Ishikawa (cell line): ENCODE results near the gene TMEM26.

ENCODE experiments used
- CEBPB ChIP-seq: IDR thresholded peaks from 2 replicates; pipeline ENCODE4 v1.6.1; 2012
- CREB1 ChIP-seq: IDR thresholded peaks from 2 replicates; pipeline ENCODE4 v1.6.1; 2012; ENCODE audit warnings: low read depth
- EGR1 ChIP-seq: IDR thresholded peaks from 2 replicates; pipeline ENCODE4 v1.6.1; 2012
- EP300 ChIP-seq: IDR thresholded peaks from 2 replicates; pipeline ENCODE4 v1.6.1; 2012; ENCODE audit warnings: borderline replicate concordance
- FOXM1 ChIP-seq: IDR thresholded peaks from 2 replicates; pipeline ENCODE4 v1.6.1; 2012; ENCODE audit warnings: low read depth, borderline replicate concordance
- MAX ChIP-seq: IDR thresholded peaks from 2 replicates; pipeline ENCODE4 v1.6.1; 2012
- NFIC ChIP-seq: IDR thresholded peaks from 2 replicates; pipeline ENCODE4 v1.6.1; 2012
- RAD21 ChIP-seq: IDR thresholded peaks from 2 replicates; pipeline ENCODE4 v1.6.1; 2012; ENCODE audit warnings: low read depth
- TAF1 ChIP-seq: IDR thresholded peaks from 2 replicates; pipeline ENCODE4 v1.6.1; 2012; ENCODE audit warnings: low read depth, mild to moderate bottlenecking
- TCF12 ChIP-seq: IDR thresholded peaks from 2 replicates; pipeline ENCODE4 v1.6.1; 2012; ENCODE audit warnings: low read depth
- TEAD4 ChIP-seq: IDR thresholded peaks from 2 replicates; pipeline ENCODE4 v1.6.1; 2012
- YY1 ChIP-seq: IDR thresholded peaks from 2 replicates; pipeline ENCODE4 v1.6.1; 2012; ENCODE audit warnings: low read depth
- ZBTB7A ChIP-seq: IDR thresholded peaks from 2 replicates; pipeline ENCODE4 v1.6.1; 2012; ENCODE audit warnings: low read depth
- TF ChIP-seq, protein P1 (sequence below): IDR thresholded peaks from 2 replicates; pipeline ENCODE4 v1.6.1; 2012
- TF ChIP-seq, protein P2 (sequence below): IDR thresholded peaks from 2 replicates; pipeline ENCODE4 v1.6.1; 2012; ENCODE audit warnings: low read depth, mild to moderate bottlenecking

The TMEM26 gene

DNA sequence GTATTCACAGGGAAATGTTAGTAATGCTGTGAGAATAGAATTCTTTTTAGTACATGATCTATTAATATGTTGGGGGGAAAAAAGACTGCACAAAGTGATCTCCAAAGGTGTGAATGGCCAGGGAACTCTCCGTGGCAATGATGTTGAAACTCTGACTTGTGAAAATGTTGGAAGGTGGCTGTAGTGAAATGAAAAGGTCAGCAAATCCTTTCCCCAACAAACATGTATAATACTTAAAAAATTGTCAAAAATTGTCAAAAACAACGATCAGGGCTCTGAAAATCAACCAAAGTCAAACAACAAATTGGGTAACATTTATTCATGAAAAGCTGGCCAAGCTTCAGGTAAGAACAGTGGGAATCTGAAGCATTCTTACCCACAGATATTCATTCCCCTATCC, 35.5 kb downstream of the TMEM26 start:
- TF ChIP-seq CREB1 (no peak), NFIC (no peak), TAF1 (no peak), MAX (no peak), EP300 (no peak), RAD21 (no peak), YY1 (no peak), TEAD4 (no peak), ZBTB7A (no peak), EGR1 (no peak), FOXM1 (no peak), CEBPB (no peak), TCF12 (no peak)
- TF ChIP-seq, protein P1, sequence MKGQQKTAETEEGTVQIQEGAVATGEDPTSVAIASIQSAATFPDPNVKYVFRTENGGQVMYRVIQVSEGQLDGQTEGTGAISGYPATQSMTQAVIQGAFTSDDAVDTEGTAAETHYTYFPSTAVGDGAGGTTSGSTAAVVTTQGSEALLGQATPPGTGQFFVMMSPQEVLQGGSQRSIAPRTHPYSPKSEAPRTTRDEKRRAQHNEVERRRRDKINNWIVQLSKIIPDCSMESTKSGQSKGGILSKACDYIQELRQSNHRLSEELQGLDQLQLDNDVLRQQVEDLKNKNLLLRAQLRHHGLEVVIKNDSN = no peak
- TF ChIP-seq, protein P2, sequence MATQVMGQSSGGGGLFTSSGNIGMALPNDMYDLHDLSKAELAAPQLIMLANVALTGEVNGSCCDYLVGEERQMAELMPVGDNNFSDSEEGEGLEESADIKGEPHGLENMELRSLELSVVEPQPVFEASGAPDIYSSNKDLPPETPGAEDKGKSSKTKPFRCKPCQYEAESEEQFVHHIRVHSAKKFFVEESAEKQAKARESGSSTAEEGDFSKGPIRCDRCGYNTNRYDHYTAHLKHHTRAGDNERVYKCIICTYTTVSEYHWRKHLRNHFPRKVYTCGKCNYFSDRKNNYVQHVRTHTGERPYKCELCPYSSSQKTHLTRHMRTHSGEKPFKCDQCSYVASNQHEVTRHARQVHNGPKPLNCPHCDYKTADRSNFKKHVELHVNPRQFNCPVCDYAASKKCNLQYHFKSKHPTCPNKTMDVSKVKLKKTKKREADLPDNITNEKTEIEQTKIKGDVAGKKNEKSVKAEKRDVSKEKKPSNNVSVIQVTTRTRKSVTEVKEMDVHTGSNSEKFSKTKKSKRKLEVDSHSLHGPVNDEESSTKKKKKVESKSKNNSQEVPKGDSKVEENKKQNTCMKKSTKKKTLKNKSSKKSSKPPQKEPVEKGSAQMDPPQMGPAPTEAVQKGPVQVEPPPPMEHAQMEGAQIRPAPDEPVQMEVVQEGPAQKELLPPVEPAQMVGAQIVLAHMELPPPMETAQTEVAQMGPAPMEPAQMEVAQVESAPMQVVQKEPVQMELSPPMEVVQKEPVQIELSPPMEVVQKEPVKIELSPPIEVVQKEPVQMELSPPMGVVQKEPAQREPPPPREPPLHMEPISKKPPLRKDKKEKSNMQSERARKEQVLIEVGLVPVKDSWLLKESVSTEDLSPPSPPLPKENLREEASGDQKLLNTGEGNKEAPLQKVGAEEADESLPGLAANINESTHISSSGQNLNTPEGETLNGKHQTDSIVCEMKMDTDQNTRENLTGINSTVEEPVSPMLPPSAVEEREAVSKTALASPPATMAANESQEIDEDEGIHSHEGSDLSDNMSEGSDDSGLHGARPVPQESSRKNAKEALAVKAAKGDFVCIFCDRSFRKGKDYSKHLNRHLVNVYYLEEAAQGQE = no peak

DNA sequence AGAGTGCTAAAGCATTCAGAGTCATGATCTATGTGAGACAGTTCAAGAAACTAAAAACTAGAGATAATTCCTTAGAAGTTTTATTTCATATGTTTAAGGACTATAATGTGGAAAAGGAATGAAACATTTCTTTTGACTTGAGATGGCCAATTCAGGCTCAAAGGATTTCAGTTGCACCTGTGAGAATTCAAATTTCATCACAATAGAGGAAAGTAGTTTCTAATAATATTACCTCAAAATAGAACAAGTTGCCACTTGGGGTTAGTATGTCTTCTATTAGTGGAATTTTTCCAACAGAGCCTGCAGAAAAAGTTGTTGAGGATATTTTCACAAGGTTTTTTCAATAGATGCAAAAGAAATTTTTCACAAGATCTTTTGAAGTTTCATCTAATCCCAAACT, 37.4 kb downstream of the TMEM26 start:
- TF ChIP-seq RAD21 (no peak), CREB1 (no peak), MAX (no peak), TAF1 (no peak)
- TF ChIP-seq, protein P2 = no peak

- TF ChIP-seq NFIC (no peak), CREB1 (no peak), TEAD4 (no peak), TCF12 (no peak), RAD21 (no peak), TAF1 (no peak), MAX (no peak), ZBTB7A (no peak), FOXM1 (no peak)
- TF ChIP-seq, protein P1 = no peak
Measured at GRCh38 chr10:61411706-61412105, 41.5 kb downstream of the TMEM26 start.

DNA sequence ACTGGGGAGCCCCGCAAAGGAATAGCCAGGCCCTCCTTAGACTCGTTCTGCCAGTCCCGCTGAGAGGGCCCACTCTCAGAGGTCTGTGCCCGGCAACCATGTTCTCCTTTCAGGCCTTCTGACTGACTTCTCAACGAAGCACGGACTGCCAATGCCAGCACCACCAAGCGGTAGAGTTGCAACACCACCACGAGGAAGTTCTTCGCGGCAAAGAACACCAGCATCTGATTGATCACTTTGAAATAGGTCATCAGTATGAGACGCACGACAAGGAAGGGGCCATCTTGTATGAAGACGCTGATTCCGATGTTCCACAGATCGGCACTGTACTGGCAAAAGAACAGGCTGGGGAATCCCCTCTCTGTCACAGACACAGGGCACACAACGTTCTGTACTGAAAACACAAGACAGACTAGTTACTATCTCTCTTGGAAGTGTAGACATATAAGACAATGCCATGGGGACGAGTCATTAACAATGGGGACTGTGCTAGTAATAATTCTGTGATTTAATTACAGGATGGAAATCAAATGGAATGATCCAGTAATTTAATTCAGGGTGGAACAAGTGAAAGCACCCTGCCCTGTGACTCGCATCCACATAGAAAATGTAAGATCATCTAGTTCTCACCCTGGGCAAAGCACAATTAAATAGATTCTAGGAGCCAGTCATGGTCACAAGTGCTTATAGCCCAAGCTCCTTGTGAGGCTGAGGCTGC, 42.7 kb downstream of the TMEM26 start:
- TF ChIP-seq TCF12 = no peak
- TF ChIP-seq CEBPB = no peak
- TF ChIP-seq MAX = no peak
- TF ChIP-seq CREB1 = no peak
- TF ChIP-seq TAF1 = no peak
- TF ChIP-seq ZBTB7A = no peak
- TF ChIP-seq, protein P2 = no peak
- TF ChIP-seq NFIC = no peak
- no peak for TF ChIP-seq FOXM1
- no peak for TF ChIP-seq RAD21
- no peak for TF ChIP-seq EP300
- no peak for TF ChIP-seq TEAD4
- TF ChIP-seq, protein P1 = no peak
- TF ChIP-seq YY1 = no peak
- TF ChIP-seq EGR1 = no peak
